Activated naive CD4-positive, alpha-beta T cell treated with anti-CD3 and anti-CD28 coated beads for 36 hours (primary cell): Measurements from ENCODE around the gene WNT7B. TPM values are rescaled to one million over a fixed set of nuclear protein-coding genes. Genes with fewer than 3 reads are reported as not detected.

ENCODE experiments used
- CTCF ChIA-PET: fragments of 350-600 bp; sonication (Branson Sonifier 250); formaldehyde crosslinking; loops from one replicate; lab custom pipeline; 2021; ENCODE audit warnings: antibody characterized with exemption; lab: Charles Lee
- DNase-seq: peaks from one replicate; pipeline ENCODE4 v3.0.0-alpha.2; 2020
- H3K27ac Mint-ChIP-seq: one replicate; pipeline ENCODE4 v1.8.0; 2021; ENCODE audit warnings: mild to moderate bottlenecking, mixed read lengths
- H3K27me3 Mint-ChIP-seq: one replicate; pipeline ENCODE4 v1.8.0; 2021; ENCODE audit warnings: low read depth, mixed read lengths
- H3K36me3 Mint-ChIP-seq: one replicate; pipeline ENCODE4 v1.8.0; 2021; ENCODE audit warnings: low read depth, mixed read lengths
- H3K4me1 Mint-ChIP-seq: one replicate; pipeline ENCODE4 v1.8.0; 2021; ENCODE audit warnings: low read depth, mixed read lengths
- H3K4me3 Mint-ChIP-seq: one replicate; pipeline ENCODE4 v1.8.0; 2021; ENCODE audit warnings: mild to moderate bottlenecking, moderate library complexity, mixed read lengths
- H3K9me3 Mint-ChIP-seq: one replicate; pipeline ENCODE4 v1.8.0; 2021; ENCODE audit warnings: mixed read lengths
- intact Hi-C: fragments of 100-400 bp; cut with micrococcal nuclease; formaldehyde crosslinking; loops from one replicate; pipeline ENCODE4 v1.15.1; 2023
- total RNA-seq, 2 experiments: library from RNA; stranded (reverse); gene quantifications; one replicate each; pipeline ENCODE4 v1.2.3, GENCODE V29; 2021

WNT7B gene
- total RNA-seq, 2 experiments from 2014 or later: not detected

DNA sequence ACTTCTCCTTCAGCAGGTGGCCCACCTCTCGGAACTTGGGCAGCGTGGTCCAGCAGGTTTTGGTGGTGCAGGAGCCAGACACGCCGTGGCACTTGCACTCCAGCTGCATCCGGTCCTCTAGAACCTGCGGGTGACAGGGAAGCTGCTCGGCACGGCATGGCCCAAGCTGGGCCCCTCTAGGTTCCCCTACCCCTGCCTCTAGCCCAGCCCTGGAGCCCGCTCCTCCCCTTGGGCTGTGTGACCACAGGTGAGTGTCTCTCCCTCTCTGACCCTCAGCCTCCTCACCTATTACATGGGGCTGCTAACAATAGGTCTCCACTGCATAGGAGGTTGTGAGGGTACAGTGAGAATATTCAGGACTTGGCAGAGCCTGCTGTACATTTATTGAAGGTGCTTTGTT, 53.8 kb downstream of the WNT7B start:
- DNase-seq: no peak
- H3K9me3 Mint-ChIP-seq: no peaks in the 10 kb centered on the region
- no peaks in the 10 kb centered on the region for H3K36me3 Mint-ChIP-seq
- no peaks in the 10 kb centered on the region for H3K27me3 Mint-ChIP-seq
- no peaks in the 10 kb centered on the region for H3K4me1 Mint-ChIP-seq
- H3K4me3 Mint-ChIP-seq: no peak overlapping the region
- H3K27ac Mint-ChIP-seq: no peak overlapping the region
- CTCF ChIA-PET: no interaction called here
- intact Hi-C loops: no loop called here

DNA sequence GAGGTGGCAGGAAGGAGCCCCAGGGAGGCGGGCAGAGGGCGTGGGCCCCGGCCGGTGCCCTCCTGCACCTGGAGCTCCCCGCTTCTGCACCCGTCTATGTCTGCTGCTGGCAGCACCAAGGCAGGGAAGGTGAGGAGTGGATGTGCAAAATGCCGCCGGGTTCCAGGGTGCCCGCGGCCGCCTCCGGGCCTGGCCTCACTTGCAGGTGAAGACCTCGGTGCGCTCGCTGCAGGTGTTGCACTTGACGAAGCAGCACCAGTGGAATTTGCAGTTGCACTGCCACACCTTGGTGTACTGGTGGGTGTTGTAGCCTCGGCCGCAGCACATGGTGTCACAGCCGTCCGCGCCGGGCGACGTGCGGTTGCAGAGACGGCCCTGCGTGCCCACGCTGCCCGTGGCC, 54.3 kb downstream of the WNT7B start:
- no peak overlapping the region for H3K4me3 Mint-ChIP-seq
- no peaks in the 10 kb centered on the region for H3K36me3 Mint-ChIP-seq
- no peaks in the 10 kb centered on the region for H3K4me1 Mint-ChIP-seq
- intact Hi-C loops: no loop called here
- no peaks in the 10 kb centered on the region for H3K27me3 Mint-ChIP-seq
- CTCF ChIA-PET: no interaction called here
- no peak overlapping the region for H3K27ac Mint-ChIP-seq
- H3K9me3 Mint-ChIP-seq: no peaks in the 10 kb centered on the region
- no peak for DNase-seq

DNA sequence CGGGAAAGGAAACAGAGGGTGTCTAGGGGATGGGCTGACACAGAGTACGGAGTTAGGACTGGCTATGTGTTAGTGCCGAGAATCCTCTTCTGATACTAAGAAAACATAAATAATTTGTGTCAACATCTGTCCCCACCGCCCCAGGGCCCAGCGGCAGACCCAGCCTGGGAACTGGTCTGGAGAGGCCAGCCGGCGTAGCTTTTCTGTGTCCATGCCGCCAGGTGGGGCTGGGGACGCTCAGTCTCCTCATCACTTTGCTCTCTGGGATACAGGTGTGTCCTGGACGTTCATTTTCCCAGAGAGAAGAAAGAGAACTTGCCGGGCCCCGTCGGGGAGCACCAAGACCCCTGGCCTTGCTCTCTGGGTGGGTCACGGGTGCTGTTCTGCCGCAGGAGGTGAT, 54.7 kb downstream of the WNT7B start:
- no peak for DNase-seq
- Mint-ChIP-seq H3K27ac (no peak overlapping the region), H3K4me1 (no peaks in the 10 kb centered on the region), H3K27me3 (no peaks in the 10 kb centered on the region), H3K36me3 (no peaks in the 10 kb centered on the region), H3K4me3 (no peak overlapping the region), H3K9me3 (no peaks in the 10 kb centered on the region)
- intact Hi-C loops: no loop called here
- CTCF ChIA-PET: no interaction called here

DNA sequence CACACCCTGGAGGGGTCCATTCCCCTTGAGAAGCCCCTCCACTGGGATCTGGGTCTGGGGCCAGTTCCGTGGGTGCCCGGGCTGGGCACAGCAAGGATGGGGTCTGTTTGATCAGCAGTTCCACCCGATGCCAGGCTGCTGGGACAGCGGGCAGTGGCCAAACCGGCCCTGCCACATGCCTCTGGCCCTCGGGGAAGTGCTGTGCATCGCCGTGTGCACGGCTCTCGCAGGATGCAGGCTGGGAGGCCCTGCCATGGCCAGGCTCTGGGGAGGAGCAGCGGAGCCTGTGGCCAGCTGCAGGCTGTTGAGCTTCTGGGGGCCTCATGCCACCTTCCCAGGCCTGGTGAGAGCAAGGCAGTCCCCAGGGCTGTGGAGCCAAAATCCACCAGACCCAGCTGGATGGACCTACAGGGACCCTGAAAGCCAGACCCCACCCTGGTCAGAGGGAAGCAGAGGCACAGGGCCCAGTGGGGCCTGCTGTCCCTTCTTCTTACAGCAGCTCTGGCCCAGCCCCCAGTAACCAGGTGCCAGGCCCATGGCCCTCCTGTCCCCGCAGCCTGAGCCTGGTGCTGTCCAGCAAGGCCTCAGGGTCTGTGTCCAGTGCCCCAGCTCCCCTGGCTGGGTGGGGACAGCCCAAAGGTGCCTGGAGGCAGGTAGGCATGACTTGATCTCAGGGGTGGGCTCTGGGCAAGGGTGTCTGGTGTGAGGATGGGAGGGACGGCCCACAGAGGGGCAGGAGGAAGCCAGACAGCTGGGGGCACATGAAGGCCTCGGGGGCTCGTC, 57.3 kb downstream of the WNT7B start:
- H3K4me3 Mint-ChIP-seq: no peak overlapping the region
- H3K27ac Mint-ChIP-seq: no peak overlapping the region
- no peaks in the 10 kb centered on the region for H3K4me1 Mint-ChIP-seq
- no peak for DNase-seq
- H3K36me3 Mint-ChIP-seq: no peaks in the 10 kb centered on the region
- intact Hi-C loops: no loop called here
- no peaks in the 10 kb centered on the region for H3K27me3 Mint-ChIP-seq
- CTCF ChIA-PET: no interaction called here
- no peaks in the 10 kb centered on the region for H3K9me3 Mint-ChIP-seq

DNA sequence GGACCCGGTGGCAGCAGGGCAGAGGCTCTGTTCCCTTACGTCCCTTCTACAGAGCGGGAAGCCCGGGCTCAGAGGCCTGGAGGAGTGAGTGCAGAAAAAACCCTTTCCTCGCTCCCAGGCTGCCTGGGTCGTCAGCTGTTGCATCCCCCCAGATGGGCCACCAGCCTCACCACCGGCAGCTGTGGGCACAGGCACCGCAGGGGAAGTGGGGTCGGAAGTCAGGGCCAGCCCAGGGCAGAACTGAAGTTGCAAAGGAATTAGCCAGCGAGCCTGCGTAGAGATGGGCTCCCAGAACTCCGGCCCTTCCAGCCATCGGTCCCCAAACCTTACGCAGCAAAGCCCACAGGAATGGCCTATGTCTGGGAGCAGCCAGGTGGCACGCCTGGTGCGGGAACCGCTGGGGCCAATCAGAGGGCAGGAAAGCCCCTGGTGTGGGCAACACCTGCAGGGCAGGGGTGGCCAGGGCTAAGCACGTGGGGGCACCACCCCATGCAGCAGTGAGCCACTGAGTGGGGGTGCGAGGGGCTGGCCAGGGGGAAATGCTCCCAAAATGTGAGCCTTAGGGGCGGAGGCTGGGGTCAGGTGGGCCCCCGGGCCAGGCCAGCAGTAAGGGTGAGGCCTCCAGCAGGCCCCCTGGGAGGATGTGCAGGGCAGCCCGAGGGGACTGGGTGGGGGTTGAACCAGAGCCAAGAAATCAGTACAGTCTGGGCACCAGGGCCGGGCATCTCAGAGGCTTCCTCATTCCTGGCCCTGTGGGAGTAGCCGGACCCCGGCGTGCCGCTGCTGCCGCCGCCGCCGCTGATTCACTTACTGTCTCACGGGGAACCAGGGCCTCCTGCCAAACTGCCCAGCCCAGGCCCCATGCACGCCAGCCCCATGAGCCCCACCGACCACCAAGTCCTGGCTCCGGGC, 58.2 kb downstream of the WNT7B start:
- CTCF ChIA-PET: no interaction called here
- no peaks in the 10 kb centered on the region for H3K4me1 Mint-ChIP-seq

DNA sequence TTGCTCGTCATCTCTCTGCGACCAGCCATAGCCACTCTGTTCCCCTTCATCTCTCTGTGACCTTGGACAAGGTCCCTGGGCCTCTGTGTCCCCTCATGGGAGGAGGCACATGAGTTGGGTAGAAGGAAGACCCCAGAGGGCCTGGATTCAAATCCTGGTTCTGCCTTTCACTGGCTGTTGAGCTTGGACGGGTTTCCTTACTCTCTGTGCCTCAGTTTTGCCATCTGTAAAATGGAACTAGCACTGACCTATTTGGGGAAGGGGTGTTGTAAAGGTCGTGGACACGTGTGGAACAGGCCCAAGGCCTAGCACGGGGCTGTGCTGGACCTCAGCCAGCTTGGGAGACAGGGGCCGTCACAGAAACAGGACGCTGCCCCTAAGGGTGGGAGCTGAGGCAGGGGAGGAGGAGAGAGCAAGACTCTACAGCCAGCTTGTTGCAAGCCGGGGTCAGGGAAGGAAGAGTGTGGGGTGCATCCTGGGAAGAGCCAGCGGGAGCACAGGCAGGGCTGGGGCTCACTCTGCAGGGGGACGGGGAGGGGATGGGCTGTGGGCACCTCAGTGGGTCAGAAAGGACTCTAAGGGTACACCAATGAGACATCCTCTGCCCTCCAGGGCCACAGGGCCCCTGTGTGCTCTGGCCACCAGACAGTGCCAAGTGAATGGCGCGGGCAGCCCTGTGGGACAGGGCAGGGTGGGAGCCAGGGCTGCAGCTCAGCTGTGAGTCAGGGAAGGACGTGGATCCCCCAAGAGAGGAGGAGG, 59.1 kb downstream of the WNT7B start:
- Mint-ChIP-seq H3K9me3 (peaks cover 5% of the 10 kb centered on the region), H3K27ac (no peak overlapping the region)

More for the DNA sequence above, 58.2 kb downstream of the WNT7B start:
- DNase-seq: no peak
- Mint-ChIP-seq H3K27ac (no peak overlapping the region), H3K9me3 (peaks cover 5% of the 10 kb centered on the region), H3K4me3 (no peak overlapping the region), H3K27me3 (no peaks in the 10 kb centered on the region), H3K36me3 (no peaks in the 10 kb centered on the region)
- intact Hi-C loops: no loop called here

DNA sequence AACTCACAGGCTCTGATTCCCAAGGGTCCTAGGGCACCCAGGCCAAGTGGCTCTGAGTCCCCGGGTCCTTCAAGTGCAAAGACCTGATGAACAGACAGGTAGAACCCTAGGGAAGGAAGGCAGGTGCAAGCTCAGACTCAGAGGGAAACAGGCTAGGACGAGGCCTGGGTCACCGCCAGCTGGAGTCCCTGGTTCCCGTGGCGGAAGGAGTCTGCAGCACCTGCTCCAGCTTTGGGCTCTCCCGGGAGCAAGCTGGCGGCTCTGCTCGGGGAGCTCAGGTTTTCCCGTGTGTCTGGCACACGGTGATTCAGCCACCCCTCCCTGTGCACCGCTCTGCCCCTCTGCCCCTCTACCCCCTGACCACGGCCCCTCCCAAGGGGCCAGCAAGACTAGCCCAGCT, 59.8 kb downstream of the WNT7B start:
- no peak for DNase-seq
- H3K4me3 Mint-ChIP-seq: no peak overlapping the region
- intact Hi-C loops: no loop called here
- no peaks in the 10 kb centered on the region for H3K27me3 Mint-ChIP-seq
- no peaks in the 10 kb centered on the region for H3K36me3 Mint-ChIP-seq
- no peak overlapping the region for H3K27ac Mint-ChIP-seq
- no peaks in the 10 kb centered on the region for H3K4me1 Mint-ChIP-seq
- H3K9me3 Mint-ChIP-seq: peaks cover 5% of the 10 kb centered on the region
- CTCF ChIA-PET: no interaction called here

More for the DNA sequence above, 59.1 kb downstream of the WNT7B start:
- Mint-ChIP-seq H3K4me3 (no peak overlapping the region), H3K36me3 (no peaks in the 10 kb centered on the region), H3K4me1 (no peaks in the 10 kb centered on the region), H3K27me3 (no peaks in the 10 kb centered on the region)
- intact Hi-C loops: no loop called here
- no peak for DNase-seq
- CTCF ChIA-PET: no interaction called here

DNA sequence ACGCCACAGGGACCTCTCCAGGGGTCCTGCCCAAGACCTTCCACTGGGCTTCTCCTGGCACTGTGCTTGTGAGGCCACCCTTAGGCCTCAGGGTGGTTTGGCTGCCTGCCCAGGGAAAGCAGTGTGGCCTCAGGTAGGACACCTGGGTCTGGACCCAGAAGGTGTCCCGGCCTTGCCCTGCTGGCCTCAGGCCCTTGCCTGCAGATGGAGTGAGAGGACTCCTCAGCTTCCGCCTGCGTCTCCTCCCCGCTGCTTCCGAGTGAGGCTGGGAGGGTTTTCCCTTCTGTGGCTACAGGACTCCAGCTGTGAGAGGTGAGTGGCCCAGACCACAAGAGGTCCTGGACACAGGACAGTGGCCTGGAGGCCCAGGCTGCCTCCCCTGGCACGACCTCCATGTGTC, 60.4 kb downstream of the WNT7B start:
- Mint-ChIP-seq H3K4me1 (no peaks in the 10 kb centered on the region), H3K36me3 (no peaks in the 10 kb centered on the region), H3K4me3 (no peak overlapping the region), H3K27me3 (no peaks in the 10 kb centered on the region), H3K9me3 (peaks cover 5% of the 10 kb centered on the region), H3K27ac (no peak overlapping the region)
- intact Hi-C loops: no loop called here
- CTCF ChIA-PET: no interaction called here
- DNase-seq: no peak

DNA sequence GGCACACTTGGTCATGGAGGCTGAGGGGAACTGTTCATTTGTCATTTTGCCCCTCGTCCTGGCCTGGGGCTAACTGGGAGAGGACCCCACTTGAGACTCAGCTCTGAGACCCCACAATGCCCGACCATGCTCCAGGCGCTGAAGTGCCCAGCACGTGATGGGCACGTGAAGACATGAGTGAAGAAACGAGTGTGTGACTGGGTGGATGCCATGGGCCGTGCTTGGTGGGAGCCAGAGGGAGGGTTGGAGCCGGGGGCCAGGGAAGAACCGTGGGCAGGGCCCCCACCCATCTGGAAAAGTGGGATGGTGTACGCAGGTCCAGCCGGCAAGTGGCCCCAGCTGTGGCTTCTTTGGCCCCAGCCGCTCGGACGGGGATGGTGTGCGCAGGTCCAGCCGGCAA, 61.1 kb downstream of the WNT7B start:
- peaks cover 5% of the 10 kb centered on the region for H3K9me3 Mint-ChIP-seq
- CTCF ChIA-PET: no interaction called here
- H3K27ac Mint-ChIP-seq: no peak overlapping the region
- H3K4me1 Mint-ChIP-seq: no peaks in the 10 kb centered on the region
- intact Hi-C loops: no loop called here
- H3K27me3 Mint-ChIP-seq: no peaks in the 10 kb centered on the region
- no peak for DNase-seq
- no peaks in the 10 kb centered on the region for H3K36me3 Mint-ChIP-seq
- H3K4me3 Mint-ChIP-seq: no peak overlapping the region

DNA sequence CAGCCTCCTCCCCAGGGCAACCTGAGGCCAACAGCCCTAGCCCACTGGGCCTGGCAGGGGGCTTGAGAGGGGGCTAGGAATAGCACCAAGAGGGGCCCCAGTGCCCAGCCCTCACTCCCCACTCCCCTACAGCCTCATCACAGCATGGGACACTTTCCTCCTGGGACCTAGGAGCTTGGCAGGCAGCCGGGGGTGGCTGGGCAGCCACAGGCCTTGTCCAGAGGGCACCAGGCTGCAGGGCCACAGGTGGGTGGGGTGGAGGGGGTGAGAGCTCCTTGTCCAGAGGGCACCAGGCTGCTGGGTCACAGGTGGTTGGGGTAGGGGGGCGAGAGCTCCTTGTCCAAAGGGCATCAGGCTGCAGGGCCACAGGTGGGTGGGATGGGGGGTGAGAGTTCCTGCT, 61.8 kb downstream of the WNT7B start:
- intact Hi-C loops: no loop called here
- no peak overlapping the region for H3K27ac Mint-ChIP-seq
- peaks cover 5% of the 10 kb centered on the region for H3K9me3 Mint-ChIP-seq
- no peaks in the 10 kb centered on the region for H3K36me3 Mint-ChIP-seq
- no peak for DNase-seq
- no peak overlapping the region for H3K4me3 Mint-ChIP-seq
- no peaks in the 10 kb centered on the region for H3K4me1 Mint-ChIP-seq
- CTCF ChIA-PET: no interaction called here
- no peaks in the 10 kb centered on the region for H3K27me3 Mint-ChIP-seq

DNA sequence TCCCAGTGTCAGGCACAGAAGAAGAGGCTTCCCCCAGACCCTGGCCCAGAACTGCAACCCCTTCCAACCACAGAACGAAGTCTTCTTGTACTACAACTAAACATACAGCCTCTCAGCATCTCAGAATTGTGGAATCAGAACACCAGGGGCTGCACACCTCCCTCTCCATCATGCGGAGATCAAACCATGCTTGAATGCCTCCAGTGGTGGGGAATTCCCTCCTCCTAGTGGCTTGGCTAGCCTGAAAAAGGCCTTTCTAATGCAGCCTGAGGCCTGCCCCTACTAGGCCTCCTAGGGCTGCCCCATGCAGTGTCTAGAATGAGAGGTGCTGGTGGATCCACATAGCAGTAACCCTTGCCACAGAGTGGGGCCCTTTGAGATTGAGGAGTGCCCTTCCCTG, 62.7 kb downstream of the WNT7B start:
- Mint-ChIP-seq H3K36me3 (no peaks in the 10 kb centered on the region), H3K27ac (no peak overlapping the region), H3K4me3 (no peak overlapping the region), H3K4me1 (no peaks in the 10 kb centered on the region), H3K27me3 (no peaks in the 10 kb centered on the region), H3K9me3 (peaks cover 5% of the 10 kb centered on the region)
- intact Hi-C loops: no loop called here
- CTCF ChIA-PET: no interaction called here
- DNase-seq: no peak

DNA sequence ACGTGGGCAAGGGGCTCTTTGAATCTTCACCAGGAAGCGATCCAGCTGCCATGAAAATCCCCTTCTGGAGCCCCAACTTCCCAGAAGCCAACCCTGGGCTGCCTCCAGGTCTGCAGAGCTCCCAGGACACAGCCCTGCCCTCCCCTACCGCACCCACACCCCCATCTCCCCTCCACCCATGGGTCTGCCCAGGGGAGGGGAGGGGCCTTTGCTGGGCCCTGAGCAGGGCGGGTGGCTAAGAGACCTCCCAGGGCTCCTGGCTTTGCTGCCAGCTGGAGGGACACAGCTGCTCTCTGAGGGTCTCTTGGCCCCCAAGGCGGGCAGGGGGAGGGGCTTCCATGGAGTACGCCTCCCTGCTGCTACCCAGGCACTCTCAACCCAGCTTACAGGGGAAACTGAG, 64.1 kb downstream of the WNT7B start:
- no peak overlapping the region for H3K27ac Mint-ChIP-seq
- intact Hi-C loops: no loop called here
- H3K27me3 Mint-ChIP-seq: no peaks in the 10 kb centered on the region

More for the DNA sequence above, 64.1 kb downstream of the WNT7B start:
- Mint-ChIP-seq H3K4me3 (no peak overlapping the region), H3K9me3 (peaks cover 5% of the 10 kb centered on the region), H3K36me3 (no peaks in the 10 kb centered on the region), H3K4me1 (no peaks in the 10 kb centered on the region)
- no peak for DNase-seq
- CTCF ChIA-PET: no interaction called here
